ENCODE measurements around the gene NMT1. TPM values are rescaled to one million over a fixed set of nuclear protein-coding genes. Genes with fewer than 3 reads are reported as not detected.

Gene NMT1
- total RNA-seq, 1 experiment from 2014 or later: 173 TPM

DNA sequence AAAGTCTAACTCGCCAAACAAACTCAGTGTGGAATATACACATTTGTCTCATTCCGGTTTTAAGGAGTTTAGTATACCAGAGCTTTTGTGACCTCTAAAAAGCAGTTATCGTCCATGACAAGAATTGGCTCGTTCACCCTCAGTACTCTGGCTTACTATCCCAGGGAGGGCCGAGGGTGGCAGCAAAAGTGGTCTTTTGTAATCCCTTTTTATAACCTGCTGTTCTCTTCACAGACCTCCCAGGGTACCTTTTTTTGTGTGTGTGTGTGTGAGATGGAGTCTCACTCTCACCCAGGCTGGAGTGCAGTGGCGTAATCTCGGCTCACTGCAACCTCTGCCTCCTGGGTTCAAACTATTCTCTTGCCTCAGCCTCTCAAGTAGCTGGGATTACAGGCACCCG is 8.9 kb downstream of the NMT1 start:
- Histone ChIP-seq H3K36me3 (ENCODE audit: control insufficient read depth in 1 of 2, insufficient read depth in 2 of 2, low read length in 2 of 2) (peaks cover 5 to 31% of the 10 kb centered on the region in 2 experiments; a peak in 2 of 4 replicates), H3K4me2 (ENCODE audit: low read length) (no peak overlapping the region), H3K4me3 (replicated peaks in 1 of 2; ENCODE audit: low read depth in 1 of 2, low read length in 2 of 2) (no peak overlapping the region), H3K4me1 (ENCODE audit: control insufficient read depth in 1 of 2, insufficient read depth in 2 of 2, low read length in 2 of 2) (no peaks in the 10 kb centered on the region; a peak in 1 of 4 replicates), H3K27ac (ENCODE audit: low read depth, low read length) (no peak overlapping the region), H2AFZ (ENCODE audit: low read depth, low read length, poor library complexity, severe bottlenecking) (no peak overlapping the region), H4K20me1 (ENCODE audit: insufficient read depth) (no peaks in the 10 kb centered on the region), H3K79me2 (ENCODE audit: insufficient read depth, low read length) (peaks cover 92% of the 10 kb centered on the region), H3K9ac (ENCODE audit: low read length) (no peak overlapping the region), H3K9me2 (ENCODE audit: insufficient read depth) (no peaks in the 10 kb centered on the region), H3K27me3 (ENCODE audit: insufficient read depth, low read length) (no peaks in the 10 kb centered on the region), H3K9me3 (ENCODE audit: control insufficient read depth in 1 of 2, insufficient read depth in 1 of 2, low read depth in 1 of 2, low read length in 2 of 2) (no peaks in the 10 kb centered on the region)
- TF ChIP-seq EZH2phosphoT487 (IDR thresholded peaks at IDR 0.05; ENCODE audit: borderline replicate concordance) (no peak), ZFX (IDR thresholded peaks at IDR 0.05) (no peak), FOSL1 (IDR thresholded peaks at IDR 0.05; ENCODE audit: low read depth) (no peak), EZH2 (IDR thresholded peaks at IDR 0.05) (no peak), ELF1 (IDR thresholded peaks at IDR 0.05; ENCODE audit: borderline replicate concordance, low read depth) (no peak), EGR1 (IDR thresholded peaks at IDR 0.05; ENCODE audit: low read depth) (no peak), JUND (IDR thresholded peaks at IDR 0.05) (no peak), ZBTB33 (IDR thresholded peaks at IDR 0.05; ENCODE audit: extremely low read depth, insufficient replicate concordance, low read length) (no peak), CBX3 (IDR thresholded peaks at IDR 0.05; ENCODE audit: low read depth) (no peak), RAD21 (IDR thresholded peaks at IDR 0.05; ENCODE audit: low read depth) (no peak)
- TF ChIP-seq, protein P1, sequence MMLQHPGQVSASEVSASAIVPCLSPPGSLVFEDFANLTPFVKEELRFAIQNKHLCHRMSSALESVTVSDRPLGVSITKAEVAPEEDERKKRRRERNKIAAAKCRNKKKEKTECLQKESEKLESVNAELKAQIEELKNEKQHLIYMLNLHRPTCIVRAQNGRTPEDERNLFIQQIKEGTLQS (IDR thresholded peaks at IDR 0.05): no peak
- TF ChIP-seq, protein P2, sequence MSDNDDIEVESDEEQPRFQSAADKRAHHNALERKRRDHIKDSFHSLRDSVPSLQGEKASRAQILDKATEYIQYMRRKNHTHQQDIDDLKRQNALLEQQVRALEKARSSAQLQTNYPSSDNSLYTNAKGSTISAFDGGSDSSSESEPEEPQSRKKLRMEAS (IDR thresholded peaks at IDR 0.05): no peak
- CTCF ChIA-PET: no interaction called here
- BruUV-seq (replicated peaks): no TSS peak
- intact Hi-C loops (cut with micrococcal nuclease): no loop called here
- RAD21 ChIA-PET (ENCODE audit: low non-redundant PET in 1 of 2, low total read pairs in 2 of 2, uncharacterized antibody in 2 of 2, unreplicated experiment in 2 of 2): interaction anchor here in 1 of 2 experiments (0.7 kb wide), 1 partner anchor 59 kb away, joined by 3 read pairs; no protein-coding TSS in a partner anchor
- POLR2A ChIA-PET: no interaction called here
- DNase-seq (ENCODE audit: low read depth, low spot score) (no peak), ATAC-seq (no peak)

Measured in HCT116 (cell line).